CD1c-positive myeloid dendritic cell (primary cell): Measurements from ENCODE around the gene CHMP4B.

Source experiments
- DNase-seq: peaks from one replicate; pipeline ENCODE4 v3.0.0-alpha.2; 2016; ENCODE audit errors: extremely low spot score

Gene CHMP4B

GRCh38 chr20:33821270-33821836 is 10.2 kb downstream of the CHMP4B start:
- no peak for DNase-seq

GRCh38 chr20:33822423-33822822 is 11.3 kb downstream of the CHMP4B start:
- DNase-seq = no peak

GRCh38 chr20:33822991-33823390 is 11.8 kb downstream of the CHMP4B start:
- DNase-seq = no peak

GRCh38 chr20:33824852-33825251 is 13.7 kb downstream of the CHMP4B start:
- no peak for DNase-seq

GRCh38 chr20:33825340-33826269 is 14.5 kb downstream of the CHMP4B start:
- no peak for DNase-seq

GRCh38 chr20:33826270-33826897 is 15.2 kb downstream of the CHMP4B start:
- DNase-seq = peak; percentile 35

- DNase-seq = no peak
Observed at GRCh38 chr20:33827109-33827508, 16.0 kb downstream of the CHMP4B start.

DNA sequence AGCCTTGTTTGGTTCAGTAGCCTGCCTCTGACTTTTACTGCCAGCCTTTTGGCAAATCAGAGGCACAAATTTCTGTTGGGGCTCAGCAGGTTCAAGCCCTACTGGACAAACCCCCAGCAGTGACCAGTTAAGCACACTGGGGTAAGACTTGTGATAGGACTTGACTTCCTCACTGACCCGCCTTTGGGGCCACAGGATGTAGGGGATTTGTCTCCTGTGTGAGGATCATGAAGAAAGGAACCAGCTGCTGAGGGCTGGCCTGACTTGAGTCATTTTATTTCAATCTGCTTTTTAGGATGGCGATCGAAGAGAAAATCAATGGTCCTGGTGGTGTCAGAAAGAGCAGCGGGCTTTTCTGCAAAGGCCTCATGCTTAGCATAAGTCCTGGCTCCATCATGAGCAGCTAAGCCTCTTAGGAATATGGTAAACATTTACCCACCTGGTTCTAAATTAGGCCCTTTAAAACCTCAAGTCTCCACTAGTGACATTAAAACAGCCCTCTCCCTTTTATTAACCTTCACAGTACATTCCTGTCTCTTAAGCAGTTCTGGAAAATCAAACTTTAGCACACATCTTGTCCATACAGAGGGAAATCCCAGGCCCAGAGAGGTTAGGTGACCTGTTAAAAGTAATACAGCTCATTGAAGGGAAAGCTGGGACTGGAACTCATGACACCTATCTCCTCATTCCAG is 16.6 kb downstream of the CHMP4B start:
- no peak for DNase-seq

DNA sequence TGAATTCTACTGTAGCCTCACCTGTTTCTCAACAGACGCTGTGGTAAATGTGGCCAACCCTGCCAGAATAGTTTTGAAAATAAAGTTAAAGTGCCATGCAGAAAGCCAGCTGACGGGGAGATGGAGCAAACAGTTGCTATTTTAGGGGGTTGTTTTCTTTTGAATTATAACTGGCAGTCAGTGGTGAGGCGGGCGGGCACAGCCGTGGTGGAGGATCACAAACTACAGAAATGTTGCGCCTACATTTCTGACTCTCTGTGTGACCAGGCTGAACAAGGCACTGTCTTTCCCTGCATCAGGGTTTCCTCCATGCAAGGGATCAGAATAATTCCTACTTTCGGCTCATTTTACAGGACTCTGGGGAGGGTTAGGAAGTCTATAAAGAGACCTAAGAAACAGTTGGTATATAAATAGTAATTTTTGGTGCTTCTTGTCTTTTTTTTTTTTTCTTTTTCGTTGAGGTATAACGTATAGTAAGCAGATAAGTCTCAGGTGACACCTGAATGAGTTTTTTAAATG is 17.2 kb downstream of the CHMP4B start:
- DNase-seq = no peak

GRCh38 chr20:33828967-33829560 is 17.9 kb downstream of the CHMP4B start:
- no peak for DNase-seq

- no peak for DNase-seq
Observed at GRCh38 chr20:33829636-33830035, 18.5 kb downstream of the CHMP4B start.

DNA sequence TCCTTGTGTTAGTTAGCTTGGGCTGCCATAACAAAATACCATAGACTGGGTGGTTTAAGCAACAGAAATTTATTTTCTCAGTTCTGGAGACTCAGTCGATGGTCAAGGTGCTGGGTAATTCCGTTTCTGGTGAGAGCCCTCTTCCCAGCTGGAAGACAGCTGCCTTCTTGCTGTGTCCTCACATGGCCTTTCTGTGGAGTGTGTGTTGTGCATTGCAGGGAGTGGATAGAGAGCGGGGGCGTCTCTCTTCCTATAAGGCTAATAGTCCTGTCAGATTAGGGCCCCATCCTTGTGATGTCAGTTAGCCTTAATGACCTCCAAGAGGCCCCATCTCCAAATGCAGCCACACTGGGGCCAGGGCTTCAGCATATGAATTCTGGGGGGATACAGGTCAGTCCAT is 19.2 kb downstream of the CHMP4B start:
- DNase-seq = no peak

- DNase-seq = no peak
Observed at GRCh38 chr20:33832103-33832804, 21.1 kb downstream of the CHMP4B start.

DNA sequence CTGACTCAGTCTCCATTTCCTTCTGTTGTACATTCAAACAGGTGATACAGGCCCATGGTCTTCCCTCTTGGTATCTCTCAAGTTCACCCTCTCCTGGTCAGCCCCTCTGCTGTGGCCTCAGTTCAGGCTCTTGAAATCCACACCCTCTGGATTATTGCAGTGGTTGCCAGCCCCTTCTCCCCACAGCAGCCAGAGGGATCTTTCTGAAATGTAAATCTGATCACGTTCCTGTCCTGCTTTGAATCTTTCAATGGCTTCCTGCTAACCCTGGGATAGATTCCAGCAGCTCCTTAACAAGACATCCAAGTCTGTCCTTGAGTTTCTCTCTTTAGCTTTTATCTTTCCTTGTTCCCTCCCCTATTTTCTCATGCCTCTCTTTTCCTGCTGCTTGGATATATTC is 22.2 kb downstream of the CHMP4B start:
- DNase-seq = no peak

DNA sequence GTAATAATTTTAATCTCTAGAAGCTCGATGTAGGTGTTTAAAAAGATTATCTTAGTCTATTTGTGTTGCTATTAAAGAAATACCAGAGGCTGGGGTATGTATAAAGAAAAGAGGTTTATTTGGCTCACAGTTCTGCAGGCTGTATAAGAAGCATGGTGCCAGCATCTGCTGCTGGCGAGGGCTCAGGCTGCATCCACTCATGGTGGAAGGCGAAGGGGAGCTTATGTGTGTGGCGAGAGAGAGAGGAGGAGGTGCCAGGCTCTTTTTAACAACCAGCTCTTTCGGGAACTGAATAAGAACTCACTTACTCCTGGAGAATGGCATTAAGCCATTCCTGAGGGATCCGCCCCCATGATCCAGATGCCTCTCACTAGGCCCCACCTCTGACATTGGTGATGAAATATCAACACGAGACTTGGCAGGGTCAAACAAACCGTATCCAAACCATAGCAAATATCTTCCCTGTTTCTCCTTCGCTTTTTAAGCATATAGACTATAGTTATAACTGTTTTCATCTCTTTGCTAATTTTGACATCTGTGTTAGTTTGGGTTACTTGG is 24.5 kb downstream of the CHMP4B start:
- DNase-seq = no peak

DNA sequence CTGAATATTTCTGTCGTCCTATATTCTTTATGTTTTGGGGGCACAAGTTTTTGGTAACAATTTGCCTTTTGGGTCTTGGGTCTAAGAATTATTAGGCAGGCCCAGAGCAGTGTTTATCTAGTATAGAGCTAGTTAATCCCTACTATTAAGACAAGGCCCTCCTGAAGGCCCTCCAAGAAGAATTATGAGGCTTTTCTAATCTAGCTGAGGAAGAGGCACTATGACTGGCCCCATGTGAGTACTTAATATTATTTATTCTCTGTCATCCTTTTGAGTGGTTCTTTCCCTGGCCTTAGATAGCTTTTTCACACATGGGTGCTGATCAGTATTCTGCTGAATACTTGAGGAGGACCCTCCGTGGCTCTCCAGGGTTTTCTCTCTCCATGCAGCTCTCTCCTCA is 25.1 kb downstream of the CHMP4B start:
- DNase-seq = no peak

- DNase-seq = no peak
Observed at GRCh38 chr20:33837096-33837830, 26.1 kb downstream of the CHMP4B start.

DNA sequence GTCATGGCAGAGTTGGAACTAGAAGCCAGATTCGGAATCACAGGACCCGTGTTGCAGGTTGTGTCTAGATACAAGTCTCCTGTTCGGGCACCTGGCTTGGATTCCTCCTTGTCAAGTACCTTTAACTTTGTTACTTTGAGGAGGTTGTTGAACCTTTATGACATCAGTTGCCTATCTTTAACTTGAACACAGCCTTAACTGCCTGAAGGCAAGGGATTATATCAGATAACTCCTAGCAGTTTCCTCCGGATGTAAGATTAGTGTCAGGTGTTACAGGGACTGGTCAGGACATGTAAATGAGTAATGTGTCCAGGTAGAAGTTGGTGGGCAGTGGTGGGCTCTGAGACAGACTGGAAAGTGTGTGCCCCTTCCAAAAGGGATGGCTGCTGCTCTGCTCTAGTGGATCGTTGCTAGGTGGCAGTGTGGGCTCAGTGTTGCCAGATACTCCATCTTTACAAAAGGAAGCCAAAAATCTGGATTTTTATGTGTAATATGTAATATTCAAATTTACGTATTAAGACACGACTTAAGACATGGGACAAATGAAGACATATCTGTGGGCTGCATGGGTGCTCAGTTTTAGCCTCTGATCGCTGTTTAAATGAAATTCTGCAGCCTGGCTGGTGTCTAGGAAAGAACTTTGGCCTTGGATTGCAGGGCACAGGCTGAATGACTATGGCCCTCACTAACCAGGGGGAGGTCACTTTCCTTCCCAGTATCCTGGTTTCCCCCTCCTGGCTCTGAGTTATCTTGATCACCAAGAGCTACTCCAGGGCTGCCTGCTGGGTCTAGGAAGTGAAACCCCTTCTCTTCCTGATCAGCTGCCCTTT is 27.1 kb downstream of the CHMP4B start:
- DNase-seq = peak; percentile 44

DNA sequence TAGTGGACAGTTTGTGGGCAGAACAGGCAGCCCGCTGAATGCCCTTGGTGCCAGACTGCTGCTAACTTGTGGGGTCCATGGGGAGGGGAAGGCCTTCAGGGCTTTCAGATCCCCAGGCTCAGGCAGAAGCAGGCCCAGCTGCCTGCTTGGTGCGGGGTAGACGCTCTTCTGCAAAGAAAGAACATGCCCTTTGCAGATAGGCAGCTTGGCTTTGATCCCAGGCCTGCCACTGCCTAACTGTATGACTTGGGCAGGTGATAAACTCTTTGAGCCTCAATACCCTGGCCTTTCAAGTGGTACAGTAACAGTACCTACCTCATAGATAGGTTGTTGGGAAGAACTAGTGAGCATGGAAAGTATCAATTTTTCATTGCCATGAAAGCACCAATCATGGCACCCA is 28.4 kb downstream of the CHMP4B start:
- no peak for DNase-seq
